Astrocyte (in vitro differentiated cells and primary cell): Measurements from ENCODE around the gene ZNF70. TPM values are rescaled to one million over a fixed set of nuclear protein-coding genes. Genes with fewer than 3 reads are reported as not detected.

ENCODE experiments used
- DNase-seq: peaks from one replicate; pipeline ENCODE4 v3.0.0-alpha.2; 2010; ENCODE audit warnings: low read depth
- FAIRE-seq: peaks from 2 replicates; lab custom pipeline; 2011; peaks lifted over from hg19 to GRCh38; lab: Jason Lieb, UNC
- H2AFZ ChIP-seq: 2 replicates; pipeline ENCODE4 v1.6.0; 2012; ENCODE audit warnings: low read depth, low read length, inconsistent platforms
- H3K27ac ChIP-seq: 2 replicates; pipeline ENCODE4 v1.5.1; 2011; ENCODE audit warnings: low read depth, low read length, inconsistent platforms
- H3K27me3 ChIP-seq: 2 replicates; pipeline ENCODE4 v1.6.0; 2011; ENCODE audit warnings: low read length, inconsistent platforms; ENCODE audit not compliant: insufficient read depth
- H3K36me3 ChIP-seq: 2 replicates; pipeline ENCODE4 v1.5.1; 2011; ENCODE audit warnings: low read length, inconsistent platforms; ENCODE audit not compliant: insufficient read depth
- H3K4me1 ChIP-seq: 2 replicates; pipeline ENCODE4 v1.5.1; 2011; ENCODE audit warnings: low read length, inconsistent platforms; ENCODE audit not compliant: insufficient read depth
- H3K4me2 ChIP-seq: 2 replicates; pipeline ENCODE4 v1.6.0; 2012; ENCODE audit warnings: low read length, inconsistent platforms
- H3K4me3 ChIP-seq: 2 replicates; pipeline ENCODE4 v1.5.1; 2011; ENCODE audit warnings: low read depth, mild to moderate bottlenecking, low read length, inconsistent platforms; ENCODE audit not compliant: insufficient read depth
- H3K79me2 ChIP-seq: 2 replicates; pipeline ENCODE4 v1.6.0; 2012; ENCODE audit warnings: mild to moderate bottlenecking, low read length, inconsistent platforms; ENCODE audit not compliant: insufficient read depth
- H3K9ac ChIP-seq: 2 replicates; pipeline ENCODE4 v1.6.0; 2012; ENCODE audit warnings: mild to moderate bottlenecking, low read length, inconsistent platforms
- H3K9me3 ChIP-seq: 2 replicates; pipeline ENCODE4 v1.5.1; 2012; ENCODE audit warnings: low read depth, mild to moderate bottlenecking, low read length, inconsistent platforms; ENCODE audit not compliant: insufficient read depth
- H4K20me1 ChIP-seq: 2 replicates; pipeline ENCODE4 v1.6.0; 2012; ENCODE audit warnings: low read length, inconsistent platforms; ENCODE audit not compliant: insufficient read depth
- H3K27ac Mint-ChIP-seq: one replicate; pipeline ENCODE4 v1.8.0; 2021; ENCODE audit warnings: mild to moderate bottlenecking, mixed read lengths; ENCODE audit not compliant: unreplicated experiment
- H3K27me3 Mint-ChIP-seq: one replicate; pipeline ENCODE4 v1.8.0; 2021; ENCODE audit warnings: low read depth, mixed read lengths; ENCODE audit not compliant: unreplicated experiment
- H3K36me3 Mint-ChIP-seq: one replicate; pipeline ENCODE4 v1.8.0; 2021; ENCODE audit warnings: low read depth, mixed read lengths; ENCODE audit not compliant: unreplicated experiment
- H3K4me1 Mint-ChIP-seq: one replicate; pipeline ENCODE4 v1.8.0; 2021; ENCODE audit warnings: low read depth, mixed read lengths; ENCODE audit not compliant: unreplicated experiment
- H3K4me3 Mint-ChIP-seq: one replicate; pipeline ENCODE4 v1.8.0; 2021; ENCODE audit warnings: mild to moderate bottlenecking, moderate library complexity, mixed read lengths; ENCODE audit not compliant: unreplicated experiment
- H3K9me3 Mint-ChIP-seq: one replicate; pipeline ENCODE4 v1.8.0; 2021; ENCODE audit warnings: mild to moderate bottlenecking, mixed read lengths; ENCODE audit not compliant: unreplicated experiment
- CTCF ChIP-seq: IDR thresholded peaks from 2 replicates; pipeline ENCODE4 v1.5.1; 2011; ENCODE audit warnings: low read depth, mild to moderate bottlenecking, inconsistent platforms, low read length, moderate library complexity; ENCODE audit not compliant: insufficient read depth
- EZH2 ChIP-seq: IDR thresholded peaks from 2 replicates; pipeline ENCODE4 v1.6.1; 2012; ENCODE audit warnings: mild to moderate bottlenecking, low read length, inconsistent platforms; ENCODE audit not compliant: insufficient read depth
- total RNA-seq: library from RNA; stranded (reverse); gene quantifications from 2 replicates; pipeline ENCODE4 v1.2.1, GENCODE V29; 2021

The ZNF70 gene
- total RNA-seq, 1 donor from 2014 or later = 8.8 TPM

- Mint-ChIP-seq H3K9me3 (no peaks in the 10 kb centered on the region), H3K4me1 (peaks cover 26% of the 10 kb centered on the region), H3K4me3 (peak overlapping the region; percentile 80), H3K27me3 (no peaks in the 10 kb centered on the region), H3K36me3 (peaks cover 3% of the 10 kb centered on the region), H3K27ac (peak overlapping the region; percentile 78)
- peaks cover 41% of the 10 kb centered on the region for H3K79me2 ChIP-seq
- H3K4me3 ChIP-seq = peak overlapping the region; percentile 86
- no peak for FAIRE-seq
- peak overlapping the region; percentile 97 for H3K4me2 ChIP-seq
- TF ChIP-seq CTCF (no peak), EZH2 (no peak)
- H3K9me3 ChIP-seq = no peaks in the 10 kb centered on the region
- peak overlapping the region; percentile 98 for H3K27ac ChIP-seq
- peaks cover 2% of the 10 kb centered on the region for H3K36me3 ChIP-seq
- H2AFZ ChIP-seq = peak overlapping the region; percentile 43
- peaks cover 25% of the 10 kb centered on the region for H3K4me1 ChIP-seq
- no peak for DNase-seq
- peak overlapping the region; percentile 99 for H3K9ac ChIP-seq
- no peaks in the 10 kb centered on the region for H3K27me3 ChIP-seq
- peaks cover 40% of the 10 kb centered on the region for H4K20me1 ChIP-seq
Measured at GRCh38 chr22:23786261-23786710, 35.4 kb upstream of the ZNF70 start.

GRCh38 chr22:23784215-23784732, 33.4 kb upstream of the ZNF70 start:
- peaks cover 27% of the 10 kb centered on the region for H3K4me1 ChIP-seq
- Mint-ChIP-seq H3K4me3 (peak overlapping the region; percentile 70), H3K27ac (peak overlapping the region; percentile 63), H3K9me3 (no peaks in the 10 kb centered on the region), H3K4me1 (peaks cover 21% of the 10 kb centered on the region), H3K36me3 (peaks cover 9% of the 10 kb centered on the region), H3K27me3 (peaks cover 4% of the 10 kb centered on the region)
- H2AFZ ChIP-seq = no peak overlapping the region
- DNase-seq (peak; percentile 68), FAIRE-seq (no peak)
- peaks cover 20% of the 10 kb centered on the region for H3K79me2 ChIP-seq
- no peaks in the 10 kb centered on the region for H3K27me3 ChIP-seq
- H3K9me3 ChIP-seq = no peaks in the 10 kb centered on the region
- H3K4me3 ChIP-seq = no peak overlapping the region
- H3K36me3 ChIP-seq = peaks cover 1% of the 10 kb centered on the region
- peaks cover 20% of the 10 kb centered on the region for H4K20me1 ChIP-seq
- H3K4me2 ChIP-seq = peak overlapping the region; percentile 59
- no peak for TF ChIP-seq EZH2
- no peak for TF ChIP-seq CTCF
- no peak overlapping the region for H3K27ac ChIP-seq
- H3K9ac ChIP-seq = no peak overlapping the region
